Activated CD8-positive, alpha-beta T cell treated with anti-CD3 and anti-CD28 coated beads, Interleukin-2, amount 10 ng/mL, durations not matched to agents 7 days and 5 days (primary cell): ENCODE measurements around the gene CMIP. TPM values are rescaled to one million over a fixed set of nuclear protein-coding genes. Genes with fewer than 3 reads are reported as not detected.
"Not testable (repeated sequence)": the region's sequence is repeated elsewhere in the genome, so short reads cannot be mapped to it uniquely, and the experiment has no call there.

Experiments
- ATAC-seq: fragments of 150-1000 bp; cut with Tn5 transposase; one replicate; pipeline ENCODE4 v1.10.0; 2021; ENCODE audit warnings: moderate library complexity
- CTCF ChIA-PET: fragments of 350-600 bp; sonication (Branson Sonifier 250); formaldehyde crosslinking; loops from one replicate; lab custom pipeline; 2021; ENCODE audit warnings: antibody characterized with exemption; lab: Charles Lee
- POLR2A ChIA-PET: fragments of 350-600 bp; sonication (Branson Sonifier 250); formaldehyde crosslinking; loops from one replicate; lab custom pipeline; 2021; ENCODE audit warnings: antibody characterized with exemption; lab: Charles Lee
- DNase-seq: peaks from one replicate; pipeline ENCODE4 v3.0.0-alpha.2; 2020
- H3K27ac Mint-ChIP-seq: one replicate; pipeline ENCODE4 v1.8.0; 2021; ENCODE audit warnings: mild to moderate bottlenecking, mixed read lengths
- H3K27me3 Mint-ChIP-seq: one replicate; pipeline ENCODE4 v1.8.0; 2021; ENCODE audit warnings: low read depth, mixed read lengths
- H3K36me3 Mint-ChIP-seq: one replicate; pipeline ENCODE4 v1.8.0; 2021; ENCODE audit warnings: low read depth, mixed read lengths
- H3K4me1 Mint-ChIP-seq: one replicate; pipeline ENCODE4 v1.8.0; 2021; ENCODE audit warnings: low read depth, mixed read lengths
- H3K4me3 Mint-ChIP-seq: one replicate; pipeline ENCODE4 v1.8.0; 2021; ENCODE audit warnings: mild to moderate bottlenecking, mixed read lengths
- H3K9me3 Mint-ChIP-seq: one replicate; pipeline ENCODE4 v1.8.0; 2022; ENCODE audit warnings: mixed read lengths; ENCODE audit not compliant: insufficient read depth
- total RNA-seq, 2 experiments: library from RNA; stranded (reverse); gene quantifications; one replicate each; pipeline ENCODE4 v1.2.3, GENCODE V29; 2021

CMIP gene
- total RNA-seq, 2 experiments from 2014 or later, result 62.5 to 70.4 TPM

DNA sequence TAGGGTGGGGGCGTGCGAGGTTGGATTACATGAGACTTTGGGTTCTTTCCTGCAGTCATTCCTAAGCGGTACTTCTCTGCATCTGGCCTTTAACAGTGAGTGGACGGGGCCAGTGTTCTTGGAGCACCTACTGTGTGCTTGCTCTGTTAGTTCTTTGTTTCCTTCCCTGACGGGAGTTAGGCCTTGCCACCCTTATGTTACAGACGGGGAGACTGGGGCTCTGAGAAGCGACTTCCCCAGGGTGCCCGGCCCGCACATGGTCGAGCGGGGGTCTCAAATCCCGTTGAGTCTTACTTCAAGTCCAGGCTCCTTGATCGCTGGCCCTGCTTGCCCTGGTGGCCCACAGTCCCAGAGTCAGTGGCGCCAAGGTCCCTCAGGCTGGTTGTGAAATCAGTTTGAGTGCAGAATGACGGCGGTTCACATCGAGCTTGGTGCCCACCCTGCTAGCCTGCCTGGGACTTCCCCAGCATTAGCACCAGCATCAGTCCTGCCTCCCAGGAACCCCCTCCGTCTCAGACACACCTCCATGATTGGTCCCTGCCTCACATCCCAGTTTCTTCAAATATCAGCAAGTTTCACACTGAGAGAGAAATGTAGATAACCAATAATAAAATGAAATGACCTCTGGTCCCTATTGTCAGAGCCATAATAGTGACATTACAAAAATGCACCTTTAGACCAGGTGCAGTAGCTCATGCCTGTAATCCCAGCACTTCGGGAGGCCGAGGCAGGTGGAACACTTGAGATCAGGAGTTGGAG lies 128.0 kb downstream of the CMIP start:
- ChIA-PET POLR2A (no interaction called here), CTCF (no interaction called here)
- no peak overlapping the region for H3K27ac Mint-ChIP-seq
- H3K9me3 Mint-ChIP-seq, result no peaks in the 10 kb centered on the region
- H3K4me1 Mint-ChIP-seq, result peaks cover 12% of the 10 kb centered on the region
- ATAC-seq (no peak), DNase-seq (no peak)
- no peaks in the 10 kb centered on the region for H3K36me3 Mint-ChIP-seq
- no peaks in the 10 kb centered on the region for H3K27me3 Mint-ChIP-seq
- no peak overlapping the region for H3K4me3 Mint-ChIP-seq

DNA sequence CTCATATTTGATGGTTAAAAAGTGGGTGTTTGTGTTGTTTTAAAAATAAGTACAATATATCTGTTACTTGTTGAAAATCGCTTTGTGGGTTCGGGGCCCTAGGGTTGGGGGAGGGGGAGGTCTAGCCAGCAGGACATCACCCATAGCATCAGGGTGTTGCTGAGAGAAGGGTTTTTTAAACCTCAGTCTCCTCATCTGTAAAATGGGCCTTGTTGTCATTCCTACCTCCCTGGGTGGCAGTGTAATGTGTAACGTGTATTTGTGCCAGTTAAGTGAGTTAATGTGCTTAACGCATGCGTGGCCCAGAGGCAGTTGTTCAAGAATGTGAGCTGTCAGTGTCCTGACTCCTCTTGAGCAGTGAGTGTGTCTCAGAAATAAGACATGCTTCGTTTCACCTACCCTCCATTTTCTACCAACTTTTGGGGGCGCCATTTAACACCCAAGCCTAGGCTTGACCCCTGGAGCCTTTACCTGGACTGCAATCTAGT lies 129.0 kb downstream of the CMIP start:
- Mint-ChIP-seq H3K4me1 (peaks cover 3% of the 10 kb centered on the region), H3K9me3 (no peaks in the 10 kb centered on the region), H3K36me3 (no peaks in the 10 kb centered on the region), H3K27ac (no peak overlapping the region), H3K4me3 (no peak overlapping the region), H3K27me3 (no peaks in the 10 kb centered on the region)
- ATAC-seq (no peak), DNase-seq (no peak)
- ChIA-PET POLR2A (no interaction called here), CTCF (no interaction called here)

DNA sequence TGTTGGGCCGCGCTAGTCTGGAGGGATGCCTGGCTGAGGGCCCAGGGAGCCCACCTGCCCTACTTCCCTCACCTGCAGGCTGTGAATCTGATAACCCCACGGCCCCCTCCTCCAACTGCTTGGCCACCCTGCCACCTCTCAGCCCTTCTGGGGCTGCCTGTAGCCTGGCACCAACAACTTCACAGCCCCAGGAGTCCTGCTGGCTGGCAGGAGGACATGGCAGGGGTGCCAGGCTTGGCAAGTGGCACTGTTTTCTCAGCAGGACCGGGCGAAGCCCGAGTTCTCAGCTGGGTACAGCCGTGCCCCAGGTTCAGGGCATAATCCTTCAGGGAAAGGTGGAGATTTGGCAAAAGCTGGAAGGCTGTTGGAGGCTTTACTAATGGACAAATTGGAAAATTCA lies 129.6 kb downstream of the CMIP start:
- Mint-ChIP-seq H3K36me3 (no peaks in the 10 kb centered on the region), H3K27ac (no peak overlapping the region), H3K4me3 (no peak overlapping the region), H3K27me3 (no peaks in the 10 kb centered on the region), H3K9me3 (no peaks in the 10 kb centered on the region), H3K4me1 (no peaks in the 10 kb centered on the region)
- ChIA-PET CTCF (interaction anchor here (1.0 kb wide), 1 partner anchor 50 kb away, joined by 3 read pairs; no protein-coding TSS in a partner anchor), POLR2A (no interaction called here)
- ATAC-seq (no peak), DNase-seq (no peak)

DNA sequence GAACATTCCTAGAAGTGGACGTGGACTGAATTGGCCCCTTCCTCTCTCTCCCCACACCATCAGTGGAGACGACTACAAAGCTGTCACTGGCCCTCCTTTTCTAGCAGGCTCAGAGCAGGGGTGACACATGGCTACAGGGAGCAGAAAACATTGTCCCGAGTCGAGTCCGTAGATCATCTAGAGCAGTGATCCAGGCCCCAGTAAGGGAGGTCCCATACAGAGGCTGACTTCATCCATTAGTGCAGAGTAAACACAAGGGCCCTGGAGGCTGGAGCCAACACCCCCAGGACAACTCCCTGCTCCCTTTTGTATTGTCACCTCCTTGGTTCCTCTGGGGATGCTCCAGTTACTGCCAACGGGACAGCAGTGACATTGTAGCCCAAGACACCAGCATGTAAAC lies 130.7 kb downstream of the CMIP start:
- ATAC-seq, result no peak
- CTCF ChIA-PET, result interaction anchor here (1.0 kb wide), 1 partner anchor 48 kb away, joined by 3 read pairs; no protein-coding TSS in a partner anchor

DNA sequence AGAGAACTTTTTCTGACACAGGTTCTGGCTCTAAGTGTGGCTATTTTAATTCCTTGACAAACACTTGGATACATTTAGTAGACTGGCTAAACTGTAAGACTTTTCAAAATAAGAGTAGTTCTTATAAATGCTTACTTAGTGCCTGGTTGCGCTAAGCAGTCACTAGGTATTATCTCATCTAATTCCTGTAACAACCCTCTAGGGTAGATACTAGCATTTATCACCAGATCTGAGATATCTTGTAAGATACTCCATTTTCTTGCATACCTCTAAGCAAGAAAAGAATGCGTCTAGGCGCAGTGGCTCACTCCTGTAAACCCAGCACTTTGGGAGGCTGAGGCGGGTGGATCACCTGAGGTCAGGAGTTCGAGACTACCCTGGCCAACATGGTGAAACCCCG lies 131.2 kb downstream of the CMIP start:
- DNase-seq, result no peak
- ATAC-seq, result no peak
- Mint-ChIP-seq H3K4me3 (no peak overlapping the region), H3K36me3 (no peaks in the 10 kb centered on the region), H3K9me3 (no peaks in the 10 kb centered on the region), H3K27ac (no peak overlapping the region), H3K27me3 (no peaks in the 10 kb centered on the region), H3K4me1 (no peaks in the 10 kb centered on the region)
- ChIA-PET POLR2A (no interaction called here), CTCF (no interaction called here)

More for the DNA sequence above, 130.7 kb downstream of the CMIP start:
- no peak for DNase-seq
- Mint-ChIP-seq H3K4me1 (no peaks in the 10 kb centered on the region), H3K9me3 (no peaks in the 10 kb centered on the region), H3K36me3 (no peaks in the 10 kb centered on the region), H3K27me3 (no peaks in the 10 kb centered on the region), H3K4me3 (no peak overlapping the region), H3K27ac (no peak overlapping the region)
- POLR2A ChIA-PET, result no interaction called here

DNA sequence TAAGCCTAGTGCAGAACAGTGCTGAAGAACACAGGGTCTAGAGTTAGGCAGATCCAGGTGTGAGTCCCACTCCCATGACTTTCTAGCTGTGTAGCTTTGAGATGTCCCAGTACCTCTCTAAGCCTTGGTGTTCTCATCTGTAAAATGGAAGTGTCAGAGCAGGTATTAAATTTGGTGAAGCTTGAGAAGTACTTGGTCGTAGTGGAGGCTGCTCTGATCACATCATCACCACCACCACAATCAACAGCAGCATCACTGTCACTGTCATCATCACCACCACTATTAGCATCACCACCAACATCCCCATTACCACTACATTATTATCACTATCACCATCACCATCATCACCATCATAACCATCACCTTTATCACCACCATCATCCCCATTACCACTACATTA lies 132.1 kb downstream of the CMIP start:
- ChIA-PET POLR2A (no interaction called here), CTCF (no interaction called here)
- DNase-seq, result no peak
- H3K4me1 Mint-ChIP-seq, result no peaks in the 10 kb centered on the region
- H3K36me3 Mint-ChIP-seq, result no peaks in the 10 kb centered on the region
- H3K27me3 Mint-ChIP-seq, result no peaks in the 10 kb centered on the region
- H3K4me3 Mint-ChIP-seq, result no peak overlapping the region
- H3K9me3 Mint-ChIP-seq, result no peaks in the 10 kb centered on the region
- ATAC-seq, result no peak
- no peak overlapping the region for H3K27ac Mint-ChIP-seq

DNA sequence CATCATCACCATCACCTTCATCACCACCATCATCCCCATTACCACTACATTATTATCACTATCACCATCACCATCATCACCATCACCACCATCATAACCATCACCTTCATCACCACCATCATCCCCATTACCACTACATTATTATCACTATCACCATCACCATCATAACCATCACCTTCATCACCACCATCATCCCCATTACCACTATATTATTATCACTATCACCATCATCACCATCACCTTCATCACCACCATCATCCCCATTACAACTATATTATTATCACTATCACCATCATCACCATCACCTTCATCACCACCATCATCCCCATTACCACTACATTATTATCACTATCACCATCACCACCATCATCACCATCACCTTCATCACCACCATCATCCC lies 132.7 kb downstream of the CMIP start:
- H3K9me3 Mint-ChIP-seq, H3K4me1 Mint-ChIP-seq, H3K36me3 Mint-ChIP-seq, H3K4me3 Mint-ChIP-seq, H3K27ac Mint-ChIP-seq, H3K27me3 Mint-ChIP-seq, POLR2A ChIA-PET, CTCF ChIA-PET, DNase-seq, ATAC-seq: not testable (repeated sequence)

DNA sequence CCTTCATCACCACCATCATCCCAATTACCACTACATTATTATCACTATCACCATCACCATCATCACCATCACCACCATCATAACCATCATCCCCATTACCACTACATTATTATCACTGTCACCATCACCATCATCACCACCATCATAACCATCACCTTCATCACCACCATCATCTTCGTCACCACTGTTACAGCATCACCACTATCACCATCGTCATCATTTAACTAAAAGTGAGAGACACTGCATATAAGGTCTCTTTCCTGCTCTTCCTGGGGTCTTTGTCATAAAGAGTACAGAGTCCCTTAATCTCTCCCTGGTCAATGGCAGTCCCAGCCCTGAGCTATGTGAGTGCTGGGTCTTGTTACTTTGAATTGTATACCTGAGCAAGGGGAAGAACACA lies 133.5 kb downstream of the CMIP start:
- no peaks in the 10 kb centered on the region for H3K9me3 Mint-ChIP-seq
- no peak for DNase-seq
- POLR2A ChIA-PET, result no interaction called here

DNA sequence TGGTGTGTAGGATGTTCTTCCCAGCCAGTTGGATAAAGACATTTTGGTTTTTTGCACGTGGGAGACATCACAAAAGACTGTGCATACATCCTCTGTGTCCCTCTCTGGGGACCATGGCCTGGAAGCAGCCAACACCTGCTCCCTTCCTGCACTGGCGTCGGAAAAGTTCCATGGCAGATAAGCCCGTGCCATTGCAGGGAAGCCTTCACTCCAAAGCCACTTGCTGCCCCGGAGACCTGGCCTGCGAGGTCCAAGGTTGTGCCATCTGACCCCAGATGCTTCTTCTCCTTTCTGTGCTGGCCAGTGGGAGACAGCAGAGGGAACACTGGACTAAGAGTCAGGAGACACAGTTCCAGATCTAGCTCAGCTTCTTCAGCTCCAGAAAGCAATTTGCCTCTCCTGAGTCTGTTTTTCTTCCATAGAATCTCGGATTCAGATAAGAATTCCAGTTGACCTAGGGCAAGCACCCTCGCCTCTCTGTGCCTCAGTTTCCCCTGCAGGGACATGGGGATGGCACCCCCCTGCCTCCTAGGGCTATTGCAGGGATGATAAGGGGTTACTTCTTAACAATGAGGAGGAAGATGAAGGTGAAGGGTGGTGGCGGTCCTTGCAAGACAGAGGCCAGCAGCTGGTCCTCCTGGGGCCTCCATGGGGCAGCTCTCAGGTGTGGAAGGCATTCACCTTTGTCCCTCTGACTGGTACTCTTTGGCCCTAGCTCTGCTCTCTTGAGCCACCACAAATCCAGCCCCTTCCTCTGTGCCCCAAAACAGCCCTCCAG lies 134.2 kb downstream of the CMIP start:
- H3K36me3 Mint-ChIP-seq, result no peaks in the 10 kb centered on the region
- no peak overlapping the region for H3K4me3 Mint-ChIP-seq
- CTCF ChIA-PET, result no interaction called here
- H3K27ac Mint-ChIP-seq, result no peak overlapping the region
- ATAC-seq (no peak), DNase-seq (no peak)
- H3K27me3 Mint-ChIP-seq, result no peaks in the 10 kb centered on the region
- POLR2A ChIA-PET, result interaction anchor here (0.6 kb wide), 1 partner anchor 229 kb away, joined by 3 read pairs; no protein-coding TSS in a partner anchor
- no peaks in the 10 kb centered on the region for H3K4me1 Mint-ChIP-seq
- no peaks in the 10 kb centered on the region for H3K9me3 Mint-ChIP-seq

More for the DNA sequence above, 133.5 kb downstream of the CMIP start:
- no peak overlapping the region for H3K27ac Mint-ChIP-seq
- no peaks in the 10 kb centered on the region for H3K4me1 Mint-ChIP-seq
- H3K27me3 Mint-ChIP-seq, result no peaks in the 10 kb centered on the region
- no peak for ATAC-seq
- CTCF ChIA-PET, result no interaction called here
- no peaks in the 10 kb centered on the region for H3K36me3 Mint-ChIP-seq
- no peak overlapping the region for H3K4me3 Mint-ChIP-seq

DNA sequence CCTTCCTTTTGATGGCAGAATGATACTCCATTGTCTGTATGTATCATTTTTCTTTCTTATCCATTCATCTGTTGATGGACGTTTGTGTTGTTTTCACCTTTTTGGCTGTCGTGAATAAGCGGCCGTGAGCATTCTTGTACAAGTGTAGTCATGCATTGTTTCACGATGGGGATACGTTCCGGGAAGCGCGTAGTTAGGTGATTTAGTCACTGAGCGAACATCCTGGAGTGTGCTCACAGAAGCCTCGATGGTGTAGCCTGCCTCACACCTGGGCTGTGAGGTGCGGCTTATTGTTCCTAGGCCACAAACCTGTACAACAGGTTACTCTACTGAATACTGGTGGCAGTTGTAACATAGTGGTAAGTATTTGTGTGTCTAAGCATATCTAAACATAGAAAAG lies 136.5 kb downstream of the CMIP start:
- Mint-ChIP-seq H3K27ac (no peak overlapping the region), H3K36me3 (peaks cover 4% of the 10 kb centered on the region)
- CTCF ChIA-PET, result no interaction called here

DNA sequence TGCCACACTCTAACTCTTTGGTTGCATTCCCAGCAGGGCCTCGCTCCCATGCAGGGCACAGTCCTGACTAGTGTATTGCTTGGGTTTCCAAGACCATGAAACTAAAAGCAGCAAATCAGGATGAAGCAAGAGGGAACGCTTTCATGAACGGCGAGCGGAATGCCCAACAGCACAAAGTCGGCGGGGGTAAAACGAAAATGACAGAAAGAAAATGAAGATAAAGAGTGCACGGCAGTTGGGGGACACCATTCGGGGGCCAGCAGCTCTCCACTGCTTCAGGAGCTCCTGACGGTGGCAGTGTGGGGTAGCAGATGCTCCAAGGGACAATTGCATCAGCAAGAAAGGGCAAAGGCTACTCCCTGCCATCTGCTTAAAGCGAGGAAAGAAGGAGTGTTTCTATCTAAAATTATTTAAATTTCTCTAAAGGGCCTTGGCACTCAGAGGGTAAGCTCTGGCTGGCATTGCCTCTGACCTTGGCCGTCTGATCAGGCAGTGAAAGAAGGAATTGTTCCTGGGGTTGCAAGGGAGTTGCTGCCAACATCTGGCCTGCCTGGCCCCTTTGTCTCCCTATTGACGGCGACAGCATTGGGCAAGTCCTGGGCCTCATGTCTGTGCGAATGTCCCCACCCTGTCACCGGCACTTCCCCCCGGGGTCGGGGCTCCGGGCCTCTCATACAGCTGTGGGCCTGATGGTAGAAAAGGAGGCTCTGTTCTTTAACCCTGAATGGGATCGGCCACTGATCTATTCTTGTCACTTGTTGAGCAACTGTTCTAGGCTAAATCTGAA lies 138.2 kb downstream of the CMIP start:
- ChIA-PET CTCF (interaction anchor here (1.7 kb wide), 1 partner anchor 8 kb away, joined by 3 read pairs; no protein-coding TSS in a partner anchor), POLR2A (no interaction called here)
- no peak for DNase-seq
- no peak overlapping the region for H3K27ac Mint-ChIP-seq
- no peaks in the 10 kb centered on the region for H3K4me1 Mint-ChIP-seq
- no peaks in the 10 kb centered on the region for H3K9me3 Mint-ChIP-seq
- H3K27me3 Mint-ChIP-seq, result no peaks in the 10 kb centered on the region
- no peak for ATAC-seq
- no peak overlapping the region for H3K4me3 Mint-ChIP-seq
- peaks cover 4% of the 10 kb centered on the region for H3K36me3 Mint-ChIP-seq

More for the DNA sequence above, 136.5 kb downstream of the CMIP start:
- Mint-ChIP-seq H3K9me3 (no peaks in the 10 kb centered on the region), H3K27me3 (no peaks in the 10 kb centered on the region), H3K4me3 (no peak overlapping the region), H3K4me1 (no peaks in the 10 kb centered on the region)
- POLR2A ChIA-PET, result no interaction called here
- no peak for DNase-seq
- ATAC-seq, result no peak
